ENCODE results near the gene DAAM2.

DAAM2 gene

GRCh38 chr6:39910164-39910563 lies 118.0 kb downstream of the DAAM2 start:
- DNase-seq (ENCODE audit: low read depth), result no peak

- no peak for DNase-seq (ENCODE audit: low read depth)
Measured at GRCh38 chr6:39910744-39911143, 118.6 kb downstream of the DAAM2 start.

- DNase-seq (ENCODE audit: low read depth), result no peak
Measured at GRCh38 chr6:39911513-39912125, 119.4 kb downstream of the DAAM2 start.

- DNase-seq (ENCODE audit: low read depth), result no peak
Measured at GRCh38 chr6:39912446-39912845, 120.3 kb downstream of the DAAM2 start.

GRCh38 chr6:39913391-39913916 lies 121.3 kb downstream of the DAAM2 start:
- DNase-seq (ENCODE audit: low read depth), result no peak

GRCh38 chr6:39914239-39914638 lies 122.1 kb downstream of the DAAM2 start:
- no peak for DNase-seq (ENCODE audit: low read depth)

GRCh38 chr6:39915866-39916265 lies 123.7 kb downstream of the DAAM2 start:
- no peak for DNase-seq (ENCODE audit: low read depth)

GRCh38 chr6:39917329-39917728 lies 125.2 kb downstream of the DAAM2 start:
- no peak for DNase-seq (ENCODE audit: low read depth)

GRCh38 chr6:39917981-39918380 lies 125.8 kb downstream of the DAAM2 start:
- no peak for DNase-seq (ENCODE audit: low read depth)

GRCh38 chr6:39918831-39919230 lies 126.7 kb downstream of the DAAM2 start:
- DNase-seq (ENCODE audit: low read depth), result no peak

GRCh38 chr6:39920157-39920556 lies 128.0 kb downstream of the DAAM2 start:
- no peak for DNase-seq (ENCODE audit: low read depth)

GRCh38 chr6:39922821-39923220 lies 130.6 kb downstream of the DAAM2 start:
- DNase-seq (ENCODE audit: low read depth), result no peak

- DNase-seq (ENCODE audit: low read depth), result no peak
Measured at GRCh38 chr6:39923394-39923793, 131.2 kb downstream of the DAAM2 start.

GRCh38 chr6:39923861-39924260 lies 131.7 kb downstream of the DAAM2 start:
- DNase-seq (ENCODE audit: low read depth), result no peak

GRCh38 chr6:39924283-39924682 lies 132.1 kb downstream of the DAAM2 start:
- DNase-seq (ENCODE audit: low read depth), result no peak

- no peak for DNase-seq (ENCODE audit: low read depth)
Measured at GRCh38 chr6:39925191-39925930, 133.2 kb downstream of the DAAM2 start.

- DNase-seq (ENCODE audit: low read depth), result no peak
Measured at GRCh38 chr6:39925931-39926290, 133.7 kb downstream of the DAAM2 start.

- DNase-seq (ENCODE audit: low read depth), result no peak
Measured at GRCh38 chr6:39926668-39927067, 134.5 kb downstream of the DAAM2 start.

- no peak for DNase-seq (ENCODE audit: low read depth)
Measured at GRCh38 chr6:39927159-39927558, 135.0 kb downstream of the DAAM2 start.

- no peak for DNase-seq (ENCODE audit: low read depth)
Measured at GRCh38 chr6:39929039-39929732, 137.0 kb downstream of the DAAM2 start.

GRCh38 chr6:39929733-39930461 lies 137.7 kb downstream of the DAAM2 start:
- no peak for DNase-seq (ENCODE audit: low read depth)

- DNase-seq (ENCODE audit: low read depth), result no peak
Measured at GRCh38 chr6:39930540-39930939, 138.4 kb downstream of the DAAM2 start.
